Tibial nerve (tissue), 3 donors: ENCODE results near the gene CEP63.

Experiments
- CTCF ChIP-seq, 5 experiments: fragments of 200-600 bp in 3 of 5; fragments of 450-650 bp in 2 of 5; sonication (generic) in 3 of 5; IDR thresholded peaks; one replicate each; pipeline ENCODE4 v1.5.1; 2016 to 2019; ENCODE audit warnings: antibody characterized with exemption in 5 of 5, mild to moderate bottlenecking in 3 of 5, moderate library complexity in 2 of 5
- POLR2A ChIP-seq, 2 donors: fragments of 450-650 bp; IDR thresholded peaks; one replicate each; pipeline ENCODE4 v1.6.1; 2017; ENCODE audit warnings: antibody characterized with exemption in 2 of 2, mild to moderate bottlenecking in 2 of 2, moderate library complexity in 2 of 2

- TF ChIP-seq CTCF (IDR thresholded peaks at IDR 0.05), result no peak
- no peak for TF ChIP-seq POLR2A (IDR thresholded peaks at IDR 0.05)
These were observed 32.2 kb upstream of the CEP63 start for GRCh38 chr3:134453631-134454030.
